Stimulated activated naive CD8-positive, alpha-beta T cell treated with anti-CD3 and anti-CD28 coated beads, Interleukin-15, Interleukin-2, amounts not matched to agents 100 ng/mL and 50 ng/mL, for 24 hours (primary cell): ENCODE results near the gene SALL1.

Experiments used
- H3K27ac Mint-ChIP-seq: one replicate; pipeline ENCODE4 v1.8.0; 2021; ENCODE audit warnings: mild to moderate bottlenecking, mixed read lengths
- H3K27me3 Mint-ChIP-seq: one replicate; pipeline ENCODE4 v1.8.0; 2021; ENCODE audit warnings: mixed read lengths
- H3K36me3 Mint-ChIP-seq: one replicate; pipeline ENCODE4 v1.8.0; 2021; ENCODE audit warnings: low read depth, mixed read lengths
- H3K4me1 Mint-ChIP-seq: one replicate; pipeline ENCODE4 v1.8.0; 2021; ENCODE audit warnings: low read depth, mixed read lengths
- H3K4me3 Mint-ChIP-seq: one replicate; pipeline ENCODE4 v1.8.0; 2021; ENCODE audit warnings: mild to moderate bottlenecking, mixed read lengths
- H3K9me3 Mint-ChIP-seq: one replicate; pipeline ENCODE4 v1.8.0; 2021; ENCODE audit warnings: mixed read lengths

SALL1 gene

GRCh38 chr16:51150888-51151320, at the start of gene SALL1:
SALL1 (minus strand) TSS chr16:51151270; CDS start chr16:51151241, 29 bp downstream.
- Mint-ChIP-seq H3K4me1 (peaks cover 11% of the 10 kb centered on the region), H3K27ac (no peak within 1 kb of the TSS), H3K36me3 (peaks cover 5% of the 10 kb centered on the region), H3K27me3 (peaks cover 70% of the 10 kb centered on the region), H3K4me3 (no peak within 1 kb of the TSS), H3K9me3 (peaks cover 3% of the 10 kb centered on the region)

GRCh38 chr16:51200793-51201192, 49.7 kb upstream of the SALL1 start:
- no peak overlapping the region for H3K4me3 Mint-ChIP-seq
- H3K9me3 Mint-ChIP-seq, result peaks cover 15% of the 10 kb centered on the region
- no peak overlapping the region for H3K27ac Mint-ChIP-seq
- no peaks in the 10 kb centered on the region for H3K27me3 Mint-ChIP-seq
- no peaks in the 10 kb centered on the region for H3K36me3 Mint-ChIP-seq
- H3K4me1 Mint-ChIP-seq, result no peaks in the 10 kb centered on the region

- Mint-ChIP-seq H3K27me3 (no peaks in the 10 kb centered on the region), H3K4me1 (no peaks in the 10 kb centered on the region), H3K36me3 (no peaks in the 10 kb centered on the region), H3K4me3 (no peak overlapping the region), H3K27ac (no peak overlapping the region), H3K9me3 (peaks cover 8% of the 10 kb centered on the region)
Observed at GRCh38 chr16:51197953-51198748, 47.1 kb upstream of the SALL1 start.

DNA sequence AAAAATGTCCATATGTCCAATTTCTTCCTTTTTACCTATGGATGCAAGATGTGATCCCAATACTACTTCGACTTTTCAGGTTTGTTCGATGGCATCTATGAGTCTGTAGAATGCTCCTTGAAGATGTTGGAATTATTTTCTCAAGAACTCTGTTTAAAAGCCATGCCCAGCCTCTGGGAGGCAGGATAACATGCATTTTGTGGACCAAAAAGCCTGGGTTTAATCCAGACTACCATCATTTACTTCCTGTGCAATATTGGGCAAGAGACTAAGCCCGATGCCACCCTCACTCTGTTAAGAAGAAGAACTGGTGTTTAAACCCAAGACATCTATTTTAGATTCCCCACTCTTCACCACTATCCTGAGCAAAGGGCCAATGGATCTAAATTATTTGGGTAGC, 42.8 kb upstream of the SALL1 start:
- no peak overlapping the region for H3K27ac Mint-ChIP-seq
- no peaks in the 10 kb centered on the region for H3K4me1 Mint-ChIP-seq
- H3K27me3 Mint-ChIP-seq, result no peaks in the 10 kb centered on the region
- no peak overlapping the region for H3K4me3 Mint-ChIP-seq
- H3K36me3 Mint-ChIP-seq, result no peaks in the 10 kb centered on the region
- H3K9me3 Mint-ChIP-seq, result no peaks in the 10 kb centered on the region

DNA sequence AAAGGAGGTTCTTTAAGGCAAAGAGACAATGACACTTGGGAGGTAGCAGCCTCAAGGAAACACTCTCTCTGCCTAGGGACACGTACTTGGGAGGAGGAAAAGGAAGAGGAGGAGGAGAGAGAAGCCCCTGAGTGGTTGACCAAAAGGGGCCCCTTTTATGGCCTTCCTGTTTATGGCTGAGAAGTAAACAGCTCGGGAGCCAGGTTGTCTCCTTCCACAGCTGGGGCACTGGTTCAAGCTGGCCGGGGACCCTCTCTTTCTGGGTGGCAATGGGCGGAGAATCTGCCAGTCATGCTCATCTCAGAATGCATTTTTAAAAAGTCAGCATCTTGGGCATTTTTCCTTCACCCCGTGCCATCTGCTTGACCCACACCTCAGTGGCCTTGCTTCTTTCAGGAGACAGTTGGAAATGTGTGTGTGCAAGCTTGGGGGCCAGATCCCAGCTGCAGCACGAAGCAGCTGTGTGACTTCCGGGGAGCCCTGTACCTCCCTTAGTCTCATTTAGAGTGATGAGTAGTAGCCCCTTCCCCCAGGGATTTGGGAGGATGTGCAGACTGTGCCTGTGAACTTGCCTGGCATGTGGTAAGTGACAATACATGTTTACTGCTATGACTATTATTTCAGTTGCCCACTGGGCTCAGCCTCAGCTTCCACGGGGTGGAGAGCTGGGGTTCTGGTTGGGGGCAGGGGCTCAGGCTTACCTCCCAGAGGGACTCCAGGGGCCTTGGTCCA, 33.8 kb upstream of the SALL1 start:
- Mint-ChIP-seq H3K36me3 (no peaks in the 10 kb centered on the region), H3K4me1 (no peaks in the 10 kb centered on the region), H3K27ac (no peak overlapping the region), H3K4me3 (no peak overlapping the region), H3K27me3 (no peaks in the 10 kb centered on the region), H3K9me3 (no peaks in the 10 kb centered on the region)

GRCh38 chr16:51181503-51181811, 30.4 kb upstream of the SALL1 start:
- H3K4me1 Mint-ChIP-seq, result no peaks in the 10 kb centered on the region
- no peak overlapping the region for H3K4me3 Mint-ChIP-seq
- no peaks in the 10 kb centered on the region for H3K27me3 Mint-ChIP-seq
- H3K36me3 Mint-ChIP-seq, result no peaks in the 10 kb centered on the region
- H3K9me3 Mint-ChIP-seq, result no peaks in the 10 kb centered on the region
- no peak overlapping the region for H3K27ac Mint-ChIP-seq

DNA sequence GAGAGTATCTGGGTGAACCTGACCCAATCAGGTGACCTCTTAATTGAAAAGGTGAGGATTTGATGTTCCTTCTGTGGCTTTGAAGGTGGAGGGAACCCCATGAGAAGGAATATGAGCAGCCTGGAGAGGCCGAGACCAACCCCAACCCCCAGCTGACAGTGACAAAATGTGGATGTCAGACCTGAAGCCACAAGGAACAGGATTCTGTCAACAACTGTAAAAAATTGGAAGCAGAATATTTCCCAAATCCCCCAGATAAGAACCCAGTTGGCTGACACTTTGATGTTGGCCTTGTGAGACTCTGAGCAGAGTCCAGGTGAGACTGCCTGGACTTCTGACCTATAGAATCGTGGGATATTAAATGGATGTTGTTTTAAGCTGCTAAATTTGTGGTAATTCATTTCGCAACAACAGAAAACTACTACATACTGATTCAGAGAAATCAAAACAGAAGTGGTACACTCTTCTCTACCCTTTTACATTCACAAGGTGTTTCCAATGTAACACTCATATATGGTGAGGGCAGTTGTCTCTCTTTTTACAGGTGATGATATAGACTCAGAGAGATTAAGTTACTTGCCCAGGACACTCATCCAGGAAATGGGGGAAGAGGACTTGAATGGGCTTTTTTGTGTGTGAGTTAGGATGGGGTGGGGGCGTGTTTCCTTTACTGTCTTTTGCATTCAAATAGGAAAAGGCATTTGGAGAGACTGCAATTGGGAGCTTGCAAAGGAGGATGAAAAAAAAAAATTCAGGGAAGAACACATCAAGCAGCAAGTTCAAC, 29.8 kb upstream of the SALL1 start:
- H3K27ac Mint-ChIP-seq, result no peak overlapping the region
- no peak overlapping the region for H3K4me3 Mint-ChIP-seq
- no peaks in the 10 kb centered on the region for H3K9me3 Mint-ChIP-seq
- no peaks in the 10 kb centered on the region for H3K36me3 Mint-ChIP-seq
- no peaks in the 10 kb centered on the region for H3K4me1 Mint-ChIP-seq
- no peaks in the 10 kb centered on the region for H3K27me3 Mint-ChIP-seq

DNA sequence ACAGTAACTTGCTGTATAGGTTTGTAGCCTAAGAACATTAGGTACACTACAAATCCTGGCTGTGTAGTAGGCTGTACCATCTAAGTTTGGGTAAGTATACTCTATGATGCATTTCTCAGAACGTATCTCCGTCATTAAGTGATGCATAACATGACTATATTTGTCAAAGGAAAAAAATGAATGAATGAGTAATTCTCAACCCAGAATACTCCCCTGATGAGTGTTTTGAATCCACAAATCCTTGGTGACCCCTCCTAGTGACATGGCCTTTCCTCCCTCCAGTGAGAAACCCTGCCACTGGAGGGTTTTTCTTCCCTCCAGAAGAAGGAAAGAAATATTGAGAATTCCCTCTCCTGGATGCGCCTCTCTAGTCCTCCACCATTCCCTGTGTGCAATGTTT, 24.0 kb upstream of the SALL1 start:
- Mint-ChIP-seq H3K27ac (no peak overlapping the region), H3K4me3 (no peak overlapping the region), H3K27me3 (no peaks in the 10 kb centered on the region), H3K9me3 (no peaks in the 10 kb centered on the region), H3K36me3 (no peaks in the 10 kb centered on the region), H3K4me1 (no peaks in the 10 kb centered on the region)

- no peaks in the 10 kb centered on the region for H3K9me3 Mint-ChIP-seq
- H3K27ac Mint-ChIP-seq, result no peak overlapping the region
Observed at GRCh38 chr16:51172368-51172767, 21.3 kb upstream of the SALL1 start.

GRCh38 chr16:51168755-51169154, 17.7 kb upstream of the SALL1 start:
- Mint-ChIP-seq H3K4me3 (no peak overlapping the region), H3K27ac (no peak overlapping the region), H3K27me3 (no peaks in the 10 kb centered on the region)

More at GRCh38 chr16:51172368-51172767, 21.3 kb upstream of the SALL1 start:
- Mint-ChIP-seq H3K4me1 (no peaks in the 10 kb centered on the region), H3K27me3 (no peaks in the 10 kb centered on the region), H3K36me3 (no peaks in the 10 kb centered on the region), H3K4me3 (no peak overlapping the region)

DNA sequence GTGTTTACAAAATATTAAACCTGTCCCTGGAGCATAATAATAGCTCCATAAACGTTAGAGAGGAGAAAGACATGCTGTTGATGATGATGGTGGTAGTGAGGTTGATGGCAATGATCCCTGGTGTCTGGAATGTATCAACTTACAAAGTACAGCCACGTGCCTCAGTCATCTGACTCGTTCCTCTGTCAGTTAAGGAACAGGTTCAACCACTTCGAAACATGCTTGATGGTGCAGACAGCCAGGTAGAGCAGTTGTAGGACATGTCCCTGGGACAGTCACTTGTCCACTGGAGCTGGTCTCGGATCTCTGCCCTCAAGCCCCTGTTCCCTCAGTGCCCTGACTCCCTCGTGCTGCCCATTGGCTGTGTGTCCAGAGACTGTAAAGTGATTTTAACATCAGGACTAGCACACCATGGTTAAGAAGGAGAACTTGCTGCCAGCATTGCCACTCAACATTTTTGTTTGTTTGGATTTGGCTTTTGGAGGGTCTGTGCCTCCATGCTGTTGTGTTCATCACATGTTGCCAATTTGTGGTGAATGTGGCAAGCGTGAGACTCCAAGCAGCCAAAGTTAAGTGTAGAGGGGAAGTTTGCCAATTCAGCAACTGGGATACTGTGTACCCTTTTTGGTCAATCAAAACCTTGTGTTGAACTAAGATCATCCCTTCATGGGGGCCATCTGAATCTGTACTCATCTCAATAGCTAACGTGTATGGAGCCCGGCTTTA, 16.3 kb upstream of the SALL1 start:
- no peaks in the 10 kb centered on the region for H3K9me3 Mint-ChIP-seq
- no peak overlapping the region for H3K27ac Mint-ChIP-seq
- H3K4me1 Mint-ChIP-seq, result no peaks in the 10 kb centered on the region
- H3K27me3 Mint-ChIP-seq, result no peaks in the 10 kb centered on the region
- no peaks in the 10 kb centered on the region for H3K36me3 Mint-ChIP-seq
- H3K4me3 Mint-ChIP-seq, result no peak overlapping the region

More at GRCh38 chr16:51168755-51169154, 17.7 kb upstream of the SALL1 start:
- Mint-ChIP-seq H3K4me1 (no peaks in the 10 kb centered on the region), H3K36me3 (no peaks in the 10 kb centered on the region), H3K9me3 (no peaks in the 10 kb centered on the region)

DNA sequence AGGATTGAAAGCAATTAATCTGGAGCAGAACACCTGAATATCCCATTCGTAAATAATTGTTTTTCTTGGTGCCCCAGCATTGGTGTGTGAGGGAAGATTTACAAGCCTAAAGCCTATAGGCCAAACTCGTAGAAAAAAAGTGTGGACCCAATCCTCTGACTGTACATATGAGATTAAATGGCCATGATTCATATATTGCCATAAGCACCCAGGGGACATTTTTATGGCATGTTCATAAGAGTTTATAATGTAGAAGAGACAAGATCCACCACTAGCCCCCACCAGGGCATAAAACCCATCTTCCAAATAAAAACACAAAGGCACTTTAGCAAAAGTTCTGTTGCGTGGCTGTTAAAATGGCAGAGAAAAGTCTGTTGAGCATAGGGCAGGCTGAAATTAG, 15.5 kb upstream of the SALL1 start:
- no peaks in the 10 kb centered on the region for H3K9me3 Mint-ChIP-seq
- H3K4me3 Mint-ChIP-seq, result no peak overlapping the region
- H3K27me3 Mint-ChIP-seq, result no peaks in the 10 kb centered on the region
- H3K36me3 Mint-ChIP-seq, result no peaks in the 10 kb centered on the region
- H3K27ac Mint-ChIP-seq, result no peak overlapping the region
- H3K4me1 Mint-ChIP-seq, result no peaks in the 10 kb centered on the region

DNA sequence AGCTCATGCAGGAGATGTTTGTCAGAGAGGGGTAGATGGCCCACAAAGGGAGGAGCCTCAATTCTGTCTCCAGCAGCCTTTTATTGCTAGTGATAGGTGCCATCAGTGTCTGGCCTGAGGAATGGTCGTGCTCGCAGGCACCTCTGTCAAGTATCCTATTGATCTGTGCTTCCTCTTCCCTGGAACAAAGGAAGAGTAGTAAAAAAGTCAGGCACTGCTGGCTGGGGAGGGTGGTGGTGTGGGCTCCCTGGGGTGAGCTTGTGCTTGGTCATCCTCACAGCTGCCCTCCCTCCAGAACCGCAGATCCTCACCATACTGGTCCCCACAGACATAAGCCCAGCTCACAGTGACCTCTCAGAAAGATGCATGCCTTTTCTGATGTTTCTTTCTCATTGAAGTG, 15.0 kb upstream of the SALL1 start:
- H3K4me3 Mint-ChIP-seq, result no peak overlapping the region
- no peaks in the 10 kb centered on the region for H3K27me3 Mint-ChIP-seq
- H3K9me3 Mint-ChIP-seq, result no peaks in the 10 kb centered on the region
- H3K27ac Mint-ChIP-seq, result no peak overlapping the region
- no peaks in the 10 kb centered on the region for H3K36me3 Mint-ChIP-seq
- no peaks in the 10 kb centered on the region for H3K4me1 Mint-ChIP-seq

- H3K4me1 Mint-ChIP-seq, result no peaks in the 10 kb centered on the region
- H3K9me3 Mint-ChIP-seq, result no peaks in the 10 kb centered on the region
- H3K4me3 Mint-ChIP-seq, result no peak overlapping the region
- H3K27ac Mint-ChIP-seq, result no peak overlapping the region
- H3K36me3 Mint-ChIP-seq, result no peaks in the 10 kb centered on the region
- peaks cover 4% of the 10 kb centered on the region for H3K27me3 Mint-ChIP-seq
Observed at GRCh38 chr16:51165043-51165442, 14.0 kb upstream of the SALL1 start.
